NCI-H1105 treated with DMSO at 0.1 percent for 48 hours (cell line): ENCODE measurements around the gene SCARF2.
"Not testable (repeated sequence)": the region's sequence is repeated elsewhere in the genome, so short reads cannot be mapped to it uniquely, and the experiment has no call there.

Source experiments
- DNase-seq: peaks from one replicate; lab custom pipeline; 2025; lab: John Stamatoyannopoulos, UW

Gene SCARF2

GRCh38 chr22:20459862-20460261, 22.2 kb upstream of the SCARF2 start:
- no peak for DNase-seq

- no peak for DNase-seq
These were observed 21.5 kb upstream of the SCARF2 start for GRCh38 chr22:20459152-20459542.

GRCh38 chr22:20458530-20459151, 21.0 kb upstream of the SCARF2 start:
- DNase-seq = no peak

GRCh38 chr22:20457506-20458240, 20.0 kb upstream of the SCARF2 start:
- no peak for DNase-seq

- no peak for DNase-seq
These were observed 19.1 kb upstream of the SCARF2 start for GRCh38 chr22:20456722-20457076.

GRCh38 chr22:20456064-20456721, 18.6 kb upstream of the SCARF2 start:
- peak; percentile 81 for DNase-seq

- no peak for DNase-seq
These were observed 18.1 kb upstream of the SCARF2 start for GRCh38 chr22:20455709-20456063.

GRCh38 chr22:20453222-20453621, 15.6 kb upstream of the SCARF2 start:
- no peak for DNase-seq

- DNase-seq = no peak
These were observed 14.3 kb upstream of the SCARF2 start for GRCh38 chr22:20451920-20452319.

- DNase-seq = not testable (repeated sequence)
These were observed 13.6 kb upstream of the SCARF2 start for GRCh38 chr22:20451129-20451778.

- no peak for DNase-seq
These were observed 12.9 kb upstream of the SCARF2 start for GRCh38 chr22:20450551-20450906.

- no peak for DNase-seq
These were observed 12.4 kb upstream of the SCARF2 start for GRCh38 chr22:20449819-20450550.

- DNase-seq = no peak
These were observed 11.0 kb upstream of the SCARF2 start for GRCh38 chr22:20448630-20449029.

GRCh38 chr22:20446383-20446970, 8.9 kb upstream of the SCARF2 start:
- DNase-seq = no peak

- DNase-seq = no peak
These were observed 6.7 kb upstream of the SCARF2 start for GRCh38 chr22:20444325-20444724.

- DNase-seq = no peak
These were observed 5.1 kb upstream of the SCARF2 start for GRCh38 chr22:20442485-20443284.

- no peak for DNase-seq
These were observed 4.2 kb upstream of the SCARF2 start for GRCh38 chr22:20441631-20442484.

GRCh38 chr22:20440637-20441591, 3.3 kb upstream of the SCARF2 start:
- no peak for DNase-seq
